Fibroblast of skin of scalp (primary cell): ENCODE data around the gene FAM83E.
"Not testable (repeated sequence)": the region's sequence is repeated elsewhere in the genome, so short reads cannot be mapped to it uniquely, and the experiment has no call there.

Source experiments
- DNase-seq: peaks from one replicate; pipeline ENCODE4 v3.0.0-alpha.2; 2013

FAM83E gene

DNA sequence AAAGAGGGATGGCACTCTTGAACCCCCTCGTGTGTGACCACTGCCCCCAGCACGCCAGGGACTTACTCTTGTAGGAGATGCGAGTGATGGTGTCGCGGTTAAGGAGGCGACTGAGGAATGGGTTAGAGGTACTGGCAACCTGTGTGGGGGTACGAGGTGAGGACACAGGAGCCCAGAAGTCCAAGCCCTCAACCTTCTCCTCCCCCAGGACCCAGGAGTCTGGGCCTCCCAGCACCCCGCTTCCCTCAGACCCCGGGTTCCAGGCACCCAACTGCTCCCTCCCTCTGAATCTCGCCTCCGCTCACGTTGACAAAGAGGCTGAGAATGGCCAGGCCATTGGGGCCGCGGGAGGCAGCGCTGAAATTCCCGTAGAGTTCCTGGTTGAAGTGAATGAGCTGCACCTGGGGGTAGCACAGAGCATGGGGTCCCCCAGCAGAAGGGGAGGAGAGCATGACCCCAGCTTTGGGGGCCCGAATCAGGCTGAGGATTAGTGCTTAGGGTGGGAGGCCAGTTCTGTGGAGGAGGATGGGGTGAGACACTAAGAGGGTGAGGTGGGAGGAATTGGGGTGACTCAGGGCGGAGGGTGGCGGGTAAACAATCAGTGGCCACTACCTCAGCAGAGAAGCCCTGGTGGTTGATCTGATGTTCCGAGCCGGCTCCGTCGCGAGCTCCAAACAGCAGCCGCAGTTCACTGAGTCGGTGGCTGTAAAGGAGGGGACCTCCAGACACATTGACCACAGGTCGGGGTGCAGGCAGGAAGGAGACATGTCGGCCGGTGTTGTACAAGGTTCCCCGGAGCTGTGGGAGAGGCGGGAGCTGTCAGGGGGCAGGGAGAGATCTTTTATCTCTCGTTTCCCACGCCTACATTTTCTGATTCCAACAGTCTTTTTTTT lies 24.9 kb upstream of the FAM83E start:
- no peak for DNase-seq

DNA sequence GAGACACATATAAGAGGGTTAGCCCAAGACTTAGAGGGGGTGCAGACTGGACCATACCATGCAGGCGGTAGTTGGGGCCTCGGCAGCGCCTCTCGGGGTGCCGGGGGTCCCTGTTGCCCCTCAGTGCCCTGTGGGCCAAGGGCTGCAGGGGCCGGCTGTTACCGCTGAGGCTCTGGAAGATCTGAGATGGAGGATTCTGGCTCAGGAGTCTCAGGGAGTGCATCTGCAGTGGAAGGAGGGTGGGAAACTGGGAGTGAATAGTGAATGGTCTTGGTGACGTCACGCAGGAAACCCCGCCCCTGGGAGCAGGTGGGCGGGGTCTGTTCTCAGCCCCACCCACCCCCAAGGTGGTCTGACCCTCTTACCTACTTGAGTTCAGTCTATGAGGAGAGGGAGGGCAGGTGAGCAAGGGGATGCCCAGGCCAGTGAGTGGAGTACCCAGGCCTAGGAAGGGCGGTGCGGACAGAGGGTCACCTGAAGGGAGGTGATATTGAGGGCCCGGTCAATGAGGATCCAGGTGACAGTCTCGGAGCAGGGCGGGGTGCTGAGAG lies 24.0 kb upstream of the FAM83E start:
- no peak for DNase-seq

DNA sequence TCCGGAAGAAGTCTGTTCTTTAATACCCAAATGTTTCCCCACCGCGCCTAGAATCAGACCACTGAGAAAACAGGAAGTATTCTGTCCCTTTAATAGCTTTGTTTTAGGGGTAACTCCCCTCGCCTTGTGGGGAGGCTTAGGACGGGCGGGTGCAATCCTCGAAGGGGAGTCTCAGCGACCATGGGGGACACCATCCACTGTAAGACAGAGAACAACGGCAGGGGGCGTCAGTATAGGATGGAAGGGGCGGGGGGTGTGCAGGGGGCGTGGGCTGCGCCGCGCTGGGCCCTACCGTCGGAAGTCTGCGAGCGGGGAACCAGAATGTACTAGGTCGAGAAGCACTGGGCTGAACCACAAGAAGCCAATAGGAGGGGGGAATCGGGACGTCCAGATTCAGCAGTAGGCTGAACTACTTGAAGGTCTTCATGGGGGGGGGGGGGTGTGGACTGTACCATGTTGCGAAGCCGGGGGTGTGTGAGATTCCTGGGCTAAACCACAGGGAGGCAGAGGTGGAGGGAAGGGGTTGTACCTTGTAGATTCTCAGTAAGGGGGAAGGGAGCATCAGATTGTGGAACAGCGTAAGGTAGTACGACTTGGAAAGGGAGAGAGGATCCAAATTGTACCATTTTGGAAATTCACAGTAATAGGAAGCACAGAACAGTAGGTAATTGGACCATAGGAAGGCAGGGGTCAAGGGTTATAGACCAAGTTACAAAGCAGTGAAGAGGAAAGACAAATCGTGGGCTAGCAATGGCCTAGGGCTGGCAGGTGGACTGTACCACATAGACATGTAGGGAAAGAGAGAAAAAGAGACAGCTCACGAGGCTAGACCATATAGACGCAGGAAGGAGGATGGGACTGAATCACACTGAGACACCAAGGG lies 23.3 kb upstream of the FAM83E start:
- peak; percentile 94 for DNase-seq

DNA sequence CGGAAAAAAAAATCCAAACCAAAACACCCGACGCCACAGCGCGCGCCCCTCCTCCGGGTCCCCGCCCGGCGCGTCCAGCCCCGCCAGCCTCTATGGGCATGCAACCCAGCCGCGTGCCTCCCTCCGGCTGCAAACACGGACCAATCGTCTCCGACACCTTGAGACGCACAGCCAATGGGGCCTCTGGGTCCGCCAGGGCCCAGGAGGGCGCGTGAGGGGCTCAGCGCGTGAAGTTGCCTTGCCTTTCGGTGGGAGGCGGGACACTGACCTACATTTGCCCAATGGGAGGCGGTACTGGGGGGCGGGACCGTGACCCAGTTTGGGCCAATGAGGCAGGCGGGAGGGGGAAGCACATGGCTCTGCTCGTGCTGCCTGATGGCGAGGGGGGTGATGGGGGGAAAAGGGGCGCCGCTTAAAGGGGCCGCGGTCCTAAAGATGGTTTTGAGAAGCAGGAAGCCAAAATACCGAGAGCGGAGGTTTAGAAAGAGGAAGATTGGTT lies 22.6 kb upstream of the FAM83E start:
- DNase-seq, result peak; percentile 99

DNA sequence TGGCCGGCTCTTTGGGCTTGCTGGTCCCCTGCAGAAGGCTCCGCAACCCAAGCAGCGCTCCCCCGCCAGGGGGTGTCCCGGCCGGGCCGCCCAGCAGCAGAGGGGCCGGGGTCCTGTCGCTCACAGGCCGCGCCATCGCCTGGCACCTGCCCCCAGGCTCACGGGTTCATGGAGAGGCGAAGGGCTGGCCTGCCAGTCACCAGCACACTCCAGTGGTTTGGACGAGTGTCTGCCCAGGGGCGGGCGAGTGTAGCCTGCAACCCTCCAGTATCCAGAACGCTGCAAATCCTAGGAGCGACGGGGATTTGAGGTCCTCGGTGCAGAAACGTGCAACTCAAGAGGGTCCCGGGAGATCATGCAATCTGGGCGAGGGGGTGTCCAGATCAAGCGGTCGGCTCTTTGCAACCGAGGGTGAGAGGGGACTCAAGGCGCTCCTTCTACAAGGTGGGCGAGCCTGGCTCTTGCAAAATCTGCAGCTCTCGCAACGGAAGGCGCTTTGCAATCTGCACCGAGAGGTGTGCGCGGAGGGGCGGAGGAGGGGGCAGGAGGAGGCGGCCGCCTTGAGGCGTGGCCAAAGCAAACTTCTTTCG lies 22.1 kb upstream of the FAM83E start, which contains the start of gene DBP:
Gene DBP, minus strand, starts transcription at position 521 of the 590 bp plus-strand sequence. Its CDS starts 385 bp downstream, at position 136.
- DNase-seq, result no peak

DNA sequence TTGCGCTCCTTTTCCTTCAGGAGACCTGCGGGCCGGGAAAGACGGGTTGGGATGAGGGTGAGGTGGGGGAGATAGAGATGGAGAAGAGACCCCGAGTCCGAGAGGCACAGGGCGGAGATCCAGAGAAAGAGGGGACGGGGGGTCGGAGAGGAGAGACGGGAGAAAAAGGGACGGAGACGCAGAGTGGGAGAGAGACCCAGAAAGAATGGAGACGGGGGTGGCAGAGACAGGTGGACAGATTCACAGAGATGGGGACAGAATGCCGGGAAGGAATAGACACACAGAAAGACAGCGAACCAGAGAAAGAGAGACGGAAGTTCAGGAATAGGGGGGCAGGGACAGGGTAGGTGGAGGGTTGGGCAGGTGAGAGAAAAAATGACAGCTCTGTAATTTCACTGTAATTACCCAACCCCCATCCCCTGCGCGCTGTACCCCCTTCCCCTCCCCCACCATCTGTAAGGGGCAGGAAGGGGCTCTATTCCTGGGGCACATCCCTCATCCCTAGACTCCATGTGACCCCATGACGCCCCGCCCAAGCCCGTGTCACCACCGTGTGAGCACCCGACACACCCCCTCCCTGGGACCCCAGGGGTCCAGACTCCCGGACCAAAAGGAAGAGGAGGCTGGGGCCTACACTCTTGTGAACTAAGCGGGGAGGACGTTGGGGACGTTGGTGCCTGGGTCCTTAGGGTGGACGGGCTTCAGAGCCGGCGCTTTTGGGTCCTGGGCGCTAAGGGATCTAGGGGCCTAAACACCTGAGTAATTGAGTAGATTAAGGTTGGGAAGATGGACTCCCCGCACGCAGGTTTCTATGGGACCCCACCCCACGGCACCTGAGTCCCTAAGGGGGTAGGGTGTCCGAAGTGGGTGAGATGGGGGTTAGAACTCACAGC lies 21.3 kb upstream of the FAM83E start:
- no peak for DNase-seq

DNA sequence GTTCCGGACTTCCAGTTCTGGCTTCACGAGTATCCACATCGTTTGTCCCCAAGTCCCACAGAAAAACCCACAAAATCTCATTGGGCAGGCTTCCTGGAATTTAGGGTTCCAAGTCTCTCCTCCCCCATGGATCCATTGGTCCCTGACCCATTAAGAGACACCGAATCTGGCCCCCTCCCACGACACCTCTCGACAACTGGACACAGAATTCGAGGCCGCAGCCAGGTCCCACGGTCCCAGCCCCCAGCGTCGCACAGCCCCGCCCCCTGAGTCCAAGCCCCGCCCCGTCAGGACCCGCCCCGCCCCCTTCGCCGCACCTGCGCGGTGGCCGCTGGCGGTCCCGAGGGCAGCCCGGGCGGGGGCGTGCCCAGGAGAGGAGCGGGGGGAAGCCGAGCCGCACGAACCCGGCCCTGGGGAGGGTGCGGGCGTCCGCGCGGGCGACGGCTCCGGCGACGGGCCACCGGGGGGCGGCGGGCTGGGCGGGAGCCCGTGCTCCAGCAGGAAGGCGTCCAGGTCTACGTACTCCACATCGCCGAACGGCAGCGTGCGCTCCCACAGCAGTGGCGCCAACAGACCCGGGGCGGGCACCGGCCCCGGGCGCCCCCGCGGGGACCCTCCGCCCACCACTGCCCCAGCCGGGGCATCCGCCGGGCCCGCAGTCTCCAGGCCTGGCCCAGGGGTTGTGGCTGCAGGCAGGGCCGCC lies 20.5 kb upstream of the FAM83E start:
- no peak for DNase-seq

DNA sequence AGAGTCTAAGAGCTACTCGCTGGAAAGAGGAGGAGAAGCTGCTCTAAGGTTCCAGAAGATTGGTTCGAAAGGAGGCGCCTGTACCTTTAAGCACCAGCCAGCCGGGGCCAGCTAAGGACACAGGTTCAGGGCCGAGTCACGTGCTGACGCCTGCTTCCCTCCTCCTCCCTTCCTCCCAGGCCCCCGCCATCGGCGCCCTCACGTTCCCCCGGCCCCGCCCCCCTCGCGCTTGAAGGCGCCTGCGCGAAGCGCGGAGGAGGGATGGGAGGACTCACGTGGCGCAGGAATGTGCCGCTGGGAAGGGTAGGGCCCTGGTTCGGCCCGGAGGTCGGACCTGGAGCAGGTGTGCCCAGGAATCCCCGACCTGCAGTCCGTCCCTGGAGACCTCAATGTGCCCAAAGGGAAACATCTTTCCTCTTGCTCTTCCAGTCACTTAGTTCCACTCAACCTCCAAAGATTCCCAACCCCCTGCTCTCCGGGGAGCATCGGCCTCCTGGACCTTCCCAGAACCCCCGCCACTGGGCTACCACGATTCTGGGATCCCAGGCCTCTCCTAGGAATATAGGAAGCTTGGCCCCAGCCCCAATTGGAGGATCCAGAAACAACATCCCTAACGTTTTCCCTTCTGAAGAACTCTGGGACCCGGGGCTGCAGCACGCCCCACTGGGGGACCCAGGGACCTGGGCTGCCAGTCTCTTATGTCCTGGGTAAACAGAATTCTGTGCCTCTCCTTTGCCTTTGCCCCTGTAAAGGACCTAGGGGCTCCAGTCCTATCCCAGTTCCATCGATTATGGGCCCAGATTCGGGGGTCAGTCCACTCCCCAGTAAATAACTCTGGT lies 19.8 kb upstream of the FAM83E start:
- DNase-seq, result peak; percentile 95

DNA sequence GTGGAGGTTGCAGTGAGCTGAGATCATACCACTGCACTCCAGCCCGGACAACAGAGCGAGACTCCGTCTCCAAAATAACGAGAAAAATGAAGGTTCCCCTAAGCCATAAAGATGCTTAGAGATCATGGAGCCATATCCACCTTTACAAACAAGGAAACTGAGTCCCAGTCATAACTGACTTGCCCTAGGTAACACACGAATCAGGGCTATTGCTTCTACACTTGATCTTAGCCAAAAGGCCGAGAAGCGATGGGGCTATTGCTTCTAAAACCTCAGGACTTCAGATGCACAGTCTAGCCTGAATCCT lies 19.1 kb upstream of the FAM83E start:
- DNase-seq, result no peak

DNA sequence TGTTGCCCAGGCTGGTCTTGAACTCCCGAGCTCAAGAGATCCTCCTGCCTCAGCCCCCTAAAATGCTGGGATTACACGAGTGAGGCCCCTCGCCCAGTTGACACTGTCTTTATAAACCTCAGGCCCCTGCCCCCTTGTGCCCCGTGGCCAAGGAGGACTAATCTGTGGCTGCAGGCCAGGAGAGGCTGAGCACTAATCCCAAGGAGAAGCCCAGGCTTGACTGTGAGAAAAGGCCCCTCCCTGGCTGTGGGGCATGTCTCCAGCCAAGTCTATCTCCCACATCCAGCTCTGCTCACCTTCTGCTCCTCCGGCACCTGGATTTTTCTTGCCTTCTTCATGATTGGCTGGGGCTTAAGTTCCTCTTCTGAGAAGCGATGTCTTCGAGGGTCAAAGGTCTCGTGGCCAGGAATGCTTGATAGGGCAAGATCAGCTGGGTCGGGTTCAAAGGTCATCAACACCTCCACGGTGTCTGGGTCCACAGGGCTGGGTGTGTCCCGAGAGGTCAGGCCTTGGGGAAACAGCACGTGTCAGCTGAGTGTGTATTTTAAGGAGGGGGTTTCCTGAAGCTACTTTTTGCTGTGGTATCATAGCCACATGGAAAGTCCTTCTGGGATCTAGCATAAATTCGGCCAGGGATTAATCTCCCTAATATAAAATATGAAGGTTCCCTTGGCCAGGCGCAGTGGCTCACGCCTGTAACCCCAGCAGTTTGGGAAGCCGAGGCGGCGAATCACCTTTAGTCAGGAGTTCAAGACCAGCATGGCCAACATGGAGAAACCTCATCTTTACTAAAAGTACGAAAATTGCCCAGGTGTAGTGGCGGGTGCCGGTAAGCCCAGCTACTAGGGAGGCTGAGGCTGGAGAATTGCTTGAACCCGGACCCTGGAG lies 18.5 kb upstream of the FAM83E start:
- no peak for DNase-seq

DNA sequence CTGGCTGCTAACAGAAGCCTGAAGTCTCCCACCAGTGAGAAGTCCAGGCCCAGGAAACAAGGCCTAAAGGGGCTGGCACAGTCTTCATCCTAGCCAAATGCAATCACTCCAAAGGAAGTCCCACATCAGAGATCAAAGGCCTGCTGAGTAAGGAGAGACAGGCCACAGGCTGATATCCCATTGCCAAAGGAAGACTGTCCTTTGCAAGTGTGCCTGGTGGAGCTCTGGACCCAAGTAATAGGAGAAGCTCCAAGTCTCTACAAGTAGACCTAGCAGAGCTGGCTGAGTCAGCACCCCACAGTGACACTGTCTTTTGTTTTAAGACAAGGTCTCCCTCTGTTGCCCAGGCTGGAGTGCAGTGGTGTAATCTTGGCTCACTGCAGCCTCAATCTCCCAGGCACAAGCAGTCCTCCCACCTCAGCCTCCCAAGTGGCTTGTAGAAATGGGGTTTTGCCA lies 17.8 kb upstream of the FAM83E start:
- no peak for DNase-seq

DNA sequence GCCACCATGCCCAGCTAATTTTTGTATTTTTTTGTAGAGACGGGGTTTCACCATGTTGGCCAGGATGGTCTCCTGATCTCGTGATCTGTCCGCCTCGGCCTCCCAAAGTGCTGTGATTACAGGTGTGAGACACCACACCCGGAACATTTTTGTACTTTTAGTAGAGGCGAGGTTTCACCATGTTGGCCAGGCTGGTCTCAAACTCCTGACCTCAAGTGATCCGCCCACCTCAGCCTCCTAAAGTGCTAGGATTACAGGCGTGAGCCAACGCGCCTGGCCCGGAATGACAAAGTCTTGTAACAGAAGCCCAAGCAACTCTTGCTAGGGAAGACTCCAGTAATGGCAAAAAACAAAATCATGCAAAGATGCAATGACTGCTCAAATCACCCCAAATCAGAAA lies 17.4 kb upstream of the FAM83E start:
- not testable (repeated sequence) for DNase-seq

DNA sequence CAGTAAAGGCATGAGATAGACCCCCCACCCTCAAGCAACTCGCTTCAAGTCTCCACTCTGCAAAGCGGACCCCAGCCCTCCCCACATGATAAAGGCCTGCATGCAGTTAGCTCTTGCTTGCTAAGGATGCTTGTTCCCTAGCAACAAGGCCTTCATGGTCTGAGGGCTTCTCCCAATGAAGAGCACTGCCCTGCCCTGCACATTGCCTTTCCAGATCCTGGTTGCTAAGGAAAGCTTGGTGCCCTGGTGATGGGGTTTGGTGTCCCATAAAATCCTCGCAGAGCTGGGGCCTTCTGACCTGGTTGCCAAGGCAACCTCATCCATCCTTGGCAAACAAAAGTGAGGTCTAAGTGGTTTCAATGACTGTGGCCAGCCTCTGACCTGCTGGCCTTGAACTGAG lies 16.3 kb upstream of the FAM83E start:
- no peak for DNase-seq

DNA sequence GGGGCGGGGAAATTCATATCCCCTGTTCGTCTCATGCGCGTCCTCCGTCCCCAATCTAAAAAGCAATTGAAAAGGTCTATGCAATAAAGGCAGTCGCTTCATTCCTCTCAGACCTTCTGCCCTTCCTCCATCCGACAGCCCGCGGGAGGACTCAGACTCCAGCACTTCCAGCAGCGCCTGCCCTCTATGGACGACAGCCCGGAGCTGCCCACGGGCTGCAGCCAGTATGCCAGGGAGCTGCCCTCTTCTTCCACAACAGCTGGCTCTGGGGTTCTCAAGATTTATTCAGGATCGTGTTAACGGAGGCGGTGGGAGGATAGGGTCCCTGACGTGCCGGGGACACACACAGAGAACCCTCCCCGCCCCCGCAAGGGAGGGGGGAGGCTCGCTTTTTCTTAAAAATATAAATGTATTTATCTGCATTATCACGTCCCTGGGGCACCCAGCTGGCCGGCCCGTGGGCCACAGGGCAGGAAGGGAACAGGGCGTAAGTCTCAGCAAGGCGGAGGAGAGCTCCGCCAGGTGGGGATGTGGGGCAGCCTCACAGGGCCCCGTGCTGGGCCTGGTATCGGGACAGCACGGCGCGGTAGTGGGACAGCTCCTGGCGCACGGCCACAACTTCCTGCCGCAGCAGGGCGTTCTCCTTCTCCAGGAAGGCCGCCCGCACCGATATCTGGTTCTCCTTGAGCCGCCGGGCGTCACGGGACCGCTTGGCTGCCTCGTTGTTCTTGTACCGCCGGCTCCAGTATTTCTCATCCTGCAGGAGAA lies 15.6 kb upstream of the FAM83E start:
- DNase-seq, result peak; percentile 51

DNA sequence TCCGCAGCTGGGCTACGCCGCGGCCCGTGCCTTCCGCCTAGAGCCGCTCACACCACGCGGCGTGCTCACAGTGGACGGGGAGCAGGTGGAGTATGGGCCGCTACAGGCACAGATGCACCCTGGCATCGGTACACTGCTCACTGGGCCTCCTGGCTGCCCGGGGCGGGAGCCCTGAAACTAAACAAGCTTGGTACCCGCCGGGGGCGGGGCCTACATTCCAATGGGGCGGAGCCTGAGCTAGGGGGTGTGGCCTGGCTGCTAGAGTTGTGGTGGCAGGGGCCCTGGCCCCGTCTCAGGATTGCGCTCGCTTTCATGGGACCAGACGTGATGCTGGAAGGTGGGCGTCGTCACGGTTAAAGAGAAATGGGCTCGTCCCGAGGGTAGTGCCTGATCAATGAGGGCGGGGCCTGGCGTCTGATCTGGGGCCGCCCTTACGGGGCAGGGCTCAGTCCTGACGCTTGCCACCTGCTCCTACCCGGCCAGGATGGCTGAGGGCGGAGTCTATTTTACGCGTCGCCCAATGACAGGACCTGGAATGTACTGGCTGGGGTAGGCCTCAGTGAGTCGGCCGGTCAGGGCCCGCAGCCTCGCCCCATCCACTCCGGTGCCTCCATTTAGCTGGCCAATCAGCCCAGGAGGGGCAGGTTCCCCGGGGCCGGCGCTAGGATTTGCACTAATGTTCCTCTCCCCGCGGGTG lies 14.9 kb upstream of the FAM83E start:
- DNase-seq, result no peak

DNA sequence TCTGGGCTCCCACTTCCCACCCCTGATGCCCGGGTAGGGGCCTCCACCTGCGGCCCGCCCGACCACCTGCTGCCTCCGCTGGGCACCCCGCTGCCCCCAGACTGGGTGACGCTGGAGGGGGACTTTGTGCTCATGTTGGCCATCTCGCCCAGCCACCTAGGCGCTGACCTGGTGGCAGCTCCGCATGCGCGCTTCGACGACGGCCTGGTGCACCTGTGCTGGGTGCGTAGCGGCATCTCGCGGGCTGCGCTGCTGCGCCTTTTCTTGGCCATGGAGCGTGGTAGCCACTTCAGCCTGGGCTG lies 14.4 kb upstream of the FAM83E start:
- no peak for DNase-seq

DNA sequence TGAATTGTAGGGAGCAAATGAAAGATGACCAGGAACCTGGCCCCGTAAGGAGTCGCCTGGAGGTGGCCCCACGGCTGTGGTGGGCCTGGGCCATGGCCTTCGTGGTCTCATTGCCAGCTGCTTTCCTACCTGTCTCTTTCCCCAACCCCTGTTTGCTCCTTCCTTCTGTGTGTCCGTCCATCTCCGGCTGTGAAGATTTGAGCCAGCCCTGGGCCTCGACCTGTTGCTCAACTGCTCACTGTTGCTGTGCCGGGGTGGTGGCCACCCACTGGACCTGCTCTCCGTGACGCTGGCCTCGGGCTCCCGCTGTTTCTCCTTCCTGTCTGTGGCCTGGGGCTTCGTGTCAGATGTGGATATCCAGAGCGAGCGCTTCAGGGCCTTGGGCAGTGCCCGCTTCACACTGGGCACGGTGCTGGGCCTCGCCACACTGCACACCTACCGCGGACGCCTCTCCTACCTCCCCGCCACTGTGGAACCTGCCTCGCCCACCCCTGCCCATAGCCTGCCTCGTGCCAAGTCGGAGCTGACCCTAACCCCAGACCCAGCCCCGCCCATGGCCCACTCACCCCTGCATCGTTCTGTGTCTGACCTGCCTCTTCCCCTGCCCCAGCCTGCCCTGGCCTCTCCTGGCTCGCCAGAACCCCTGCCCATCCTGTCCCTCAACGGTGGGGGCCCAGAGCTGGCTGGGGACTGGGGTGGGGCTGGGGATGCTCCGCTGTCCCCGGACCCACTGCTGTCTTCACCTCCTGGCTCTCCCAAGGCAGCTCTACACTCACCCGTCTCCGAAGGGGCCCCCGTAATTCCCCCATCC lies 13.8 kb upstream of the FAM83E start:
- DNase-seq, result no peak
